ENCODE data around the gene RAPGEF3.

The RAPGEF3 gene

DNA sequence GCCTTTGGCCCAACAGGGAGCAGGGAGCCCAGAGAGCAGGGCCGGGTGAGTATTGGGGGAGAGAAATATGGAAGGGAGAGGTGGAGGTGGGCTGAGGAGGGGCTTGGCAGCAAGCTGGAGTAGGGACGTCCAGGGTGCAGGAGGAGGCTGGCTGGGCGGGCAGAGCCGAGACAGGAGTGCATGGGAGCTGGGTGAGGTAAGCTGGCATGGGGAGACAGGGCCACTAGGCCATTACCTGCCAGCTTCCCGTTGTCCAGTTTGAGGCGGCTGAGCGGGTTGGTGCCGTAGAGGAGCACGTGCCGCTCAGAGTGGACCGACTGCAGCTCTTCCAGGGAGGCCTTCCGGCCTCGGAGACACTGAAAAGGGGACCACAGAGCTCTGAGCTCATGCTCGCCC lies 32.7 kb upstream of the RAPGEF3 start:
- DNase-seq (ENCODE audit: low read depth, low spot score), result no peak

DNA sequence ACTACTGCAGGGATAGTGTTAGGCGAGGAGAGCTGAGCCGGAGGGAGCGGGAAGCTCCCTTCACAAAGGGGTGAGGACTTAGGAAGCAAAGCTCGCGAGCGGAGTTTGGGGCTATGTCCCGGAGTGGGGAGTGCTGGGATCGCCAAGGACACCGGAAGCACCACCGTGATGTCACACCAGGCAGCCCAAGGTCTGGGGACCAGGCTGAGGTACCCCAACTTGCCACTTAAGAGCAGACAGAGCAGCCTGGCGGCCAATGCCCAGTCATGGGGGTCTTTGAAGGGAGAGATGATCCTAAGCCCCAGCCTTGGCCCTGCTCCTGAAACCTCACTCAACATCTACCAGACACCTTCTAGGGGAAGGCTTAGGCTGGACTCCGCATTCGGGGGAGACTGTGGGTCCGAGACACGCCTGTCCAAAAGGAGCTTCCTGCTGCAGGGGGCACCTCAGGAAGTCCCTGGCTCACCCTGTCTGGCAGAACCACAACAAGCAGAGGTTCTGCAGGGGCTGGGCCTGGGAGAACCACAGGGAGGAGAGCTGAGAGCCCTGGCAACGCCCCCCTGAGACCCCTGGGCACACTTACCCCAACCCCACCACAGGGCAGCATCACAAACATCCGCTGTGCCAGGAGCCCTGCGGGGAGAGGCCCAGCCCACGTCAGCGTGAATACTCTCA lies 32.1 kb upstream of the RAPGEF3 start:
- no peak for DNase-seq (ENCODE audit: low read depth, low spot score)

DNA sequence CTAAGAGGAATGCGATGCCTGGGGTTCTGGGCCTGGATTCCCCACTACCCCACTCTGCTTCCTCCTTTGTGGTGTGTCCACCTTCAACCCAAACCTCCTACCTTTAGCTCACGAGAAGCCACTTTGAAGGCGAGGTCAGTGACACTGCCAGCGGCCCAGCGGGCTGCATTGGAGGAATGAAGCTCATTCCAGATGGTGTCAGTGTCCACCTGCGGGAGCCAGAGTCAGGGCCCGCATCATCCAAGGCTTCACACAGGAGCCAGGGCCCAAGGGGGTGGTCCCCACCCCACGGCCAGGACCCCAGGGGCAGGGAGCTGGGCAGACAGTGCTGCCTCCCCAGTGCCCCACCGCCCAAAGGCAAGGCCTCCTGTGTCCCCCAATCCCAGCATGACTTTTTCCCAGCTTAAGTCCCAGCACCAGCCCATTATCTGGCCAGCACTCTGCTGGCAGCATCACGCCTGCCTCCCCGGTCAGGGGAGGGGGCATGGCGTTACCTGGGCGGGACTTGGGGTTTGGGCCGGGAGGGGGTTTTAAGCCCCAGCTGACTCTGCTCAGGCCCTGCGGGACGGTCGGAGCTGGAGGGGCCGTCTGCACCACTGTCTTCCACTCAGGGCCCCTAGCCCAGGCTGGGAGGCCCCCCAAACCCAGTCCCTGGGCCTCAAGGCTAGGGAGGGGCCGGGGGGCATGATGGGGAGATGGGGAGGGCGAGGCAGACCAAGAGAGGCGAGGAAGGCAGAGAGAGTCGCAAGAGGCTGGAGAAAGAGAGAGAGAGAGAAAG lies 31.2 kb upstream of the RAPGEF3 start:
- DNase-seq (ENCODE audit: low read depth, low spot score), result no peak

DNA sequence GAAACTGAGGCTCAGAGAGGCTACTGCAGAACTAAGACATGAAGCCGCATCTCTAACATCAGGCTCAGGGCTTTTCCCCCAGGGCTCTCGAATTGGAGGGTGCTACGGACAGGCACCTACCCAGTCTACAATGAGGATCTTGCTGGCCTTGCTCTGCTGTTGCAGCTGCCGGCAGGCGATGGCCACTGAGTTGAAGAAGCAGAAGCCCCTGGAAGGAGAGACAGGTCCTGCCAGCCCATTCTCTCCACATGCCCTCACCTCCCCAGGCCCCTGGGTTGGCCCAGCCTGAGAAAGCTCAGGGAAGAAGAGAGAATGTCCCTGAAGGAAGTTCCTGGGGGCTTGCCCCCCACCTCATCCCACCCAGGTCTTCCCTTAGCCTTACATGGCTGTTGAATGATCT lies 30.5 kb upstream of the RAPGEF3 start:
- no peak for DNase-seq (ENCODE audit: low read depth, low spot score)

DNA sequence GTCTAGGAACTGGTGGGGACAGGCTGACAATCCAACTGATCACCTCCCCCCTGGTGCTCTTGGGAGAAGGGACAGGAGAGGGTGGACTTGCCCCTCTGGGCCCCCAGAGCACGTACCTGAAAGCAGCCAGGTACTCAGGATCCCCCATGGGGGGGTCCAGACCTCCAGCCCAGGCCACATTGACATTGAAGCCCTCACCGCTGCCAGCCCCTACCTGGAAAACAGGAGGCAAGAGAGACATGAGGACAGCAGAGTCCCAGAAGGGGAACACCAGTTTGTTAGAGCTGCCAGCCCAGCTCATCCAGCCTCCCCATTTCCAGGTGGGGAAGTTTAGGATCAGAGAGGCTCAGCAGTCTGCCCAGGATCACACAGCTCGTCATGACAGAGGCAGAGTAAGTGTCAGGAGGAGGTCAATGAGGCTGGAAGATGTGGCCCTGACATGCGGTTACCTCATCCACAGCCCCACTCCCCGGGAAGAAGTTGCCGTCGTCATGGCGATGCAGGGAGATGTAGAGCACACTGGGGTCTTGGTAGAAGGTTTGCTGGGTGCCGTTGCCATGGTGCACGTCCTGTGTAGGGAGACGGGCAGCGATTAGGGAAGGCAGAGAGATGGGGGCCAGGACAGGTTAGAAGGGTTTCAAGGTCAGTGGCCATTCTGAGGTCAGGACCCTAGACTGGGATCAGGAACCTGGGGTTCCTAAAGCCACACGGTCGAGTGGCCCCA lies 29.1 kb upstream of the RAPGEF3 start:
- DNase-seq (ENCODE audit: low read depth, low spot score), result no peak

DNA sequence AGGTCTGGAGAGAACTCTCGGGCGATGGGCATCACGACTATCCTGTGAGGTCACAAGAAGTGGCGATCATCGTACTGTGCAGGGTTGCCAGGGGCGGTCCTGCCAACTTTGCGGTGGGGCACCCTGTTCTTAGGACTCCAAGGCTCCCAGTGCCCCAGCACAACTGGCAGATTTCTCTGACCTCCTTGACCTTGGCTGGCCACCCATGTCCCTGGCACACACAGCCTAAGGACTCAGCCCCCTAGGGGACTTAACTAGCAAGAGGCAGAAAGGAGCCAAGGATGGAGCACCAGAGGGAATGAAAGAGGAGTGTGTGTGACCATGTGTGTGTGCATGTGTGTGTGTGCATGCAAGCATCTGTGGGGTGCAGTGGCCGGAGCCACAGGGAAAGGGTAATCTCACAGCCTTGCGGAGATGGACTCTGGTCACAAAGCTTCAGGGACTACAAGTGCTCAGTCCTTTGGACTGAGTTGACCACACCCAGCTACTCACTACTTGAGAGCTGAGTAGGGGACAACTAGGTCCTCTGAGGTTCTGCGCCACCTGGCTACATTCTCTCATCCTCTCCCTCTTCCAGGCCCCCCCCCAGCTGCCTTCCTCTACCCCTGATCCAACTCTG lies 28.1 kb upstream of the RAPGEF3 start:
- no peak for DNase-seq (ENCODE audit: low read depth, low spot score)

DNA sequence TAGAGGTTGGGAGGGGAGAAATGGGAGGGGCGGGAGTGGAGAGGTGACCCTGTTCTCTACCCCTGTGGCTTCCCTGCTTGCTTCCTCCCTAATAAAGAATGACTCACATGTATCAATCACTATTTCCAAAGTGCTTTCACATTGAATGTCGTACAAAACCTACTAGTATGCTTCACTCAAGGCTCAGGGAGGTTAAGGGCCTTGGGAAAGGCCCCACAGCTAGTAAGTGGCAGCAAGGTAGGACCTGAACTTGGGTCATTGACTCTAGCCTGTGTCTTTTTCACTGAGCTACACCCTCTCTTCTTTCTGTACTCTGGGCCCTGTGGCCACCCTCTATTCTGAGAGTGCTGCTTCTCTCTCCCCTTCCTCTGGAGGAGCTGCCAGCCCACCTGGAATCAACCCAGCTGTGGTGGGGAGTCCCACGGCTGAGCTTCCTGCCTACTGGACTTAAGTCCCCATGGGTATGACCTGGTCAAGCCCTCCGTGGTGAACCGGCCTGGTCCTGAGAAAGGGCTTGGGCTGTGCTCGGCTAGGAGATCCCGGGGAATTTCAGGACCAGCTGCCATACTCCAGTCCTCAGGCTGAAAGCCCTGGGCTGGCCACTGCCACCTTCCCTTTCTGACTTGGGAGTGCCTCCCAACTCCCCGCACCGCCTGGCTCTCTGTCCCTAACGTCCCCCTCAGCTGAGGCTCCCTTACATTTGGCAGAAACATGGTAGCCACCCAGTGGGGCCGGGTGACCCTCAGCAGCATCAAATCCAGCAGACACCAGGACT lies 27.4 kb upstream of the RAPGEF3 start:
- no peak for DNase-seq (ENCODE audit: low read depth, low spot score)

DNA sequence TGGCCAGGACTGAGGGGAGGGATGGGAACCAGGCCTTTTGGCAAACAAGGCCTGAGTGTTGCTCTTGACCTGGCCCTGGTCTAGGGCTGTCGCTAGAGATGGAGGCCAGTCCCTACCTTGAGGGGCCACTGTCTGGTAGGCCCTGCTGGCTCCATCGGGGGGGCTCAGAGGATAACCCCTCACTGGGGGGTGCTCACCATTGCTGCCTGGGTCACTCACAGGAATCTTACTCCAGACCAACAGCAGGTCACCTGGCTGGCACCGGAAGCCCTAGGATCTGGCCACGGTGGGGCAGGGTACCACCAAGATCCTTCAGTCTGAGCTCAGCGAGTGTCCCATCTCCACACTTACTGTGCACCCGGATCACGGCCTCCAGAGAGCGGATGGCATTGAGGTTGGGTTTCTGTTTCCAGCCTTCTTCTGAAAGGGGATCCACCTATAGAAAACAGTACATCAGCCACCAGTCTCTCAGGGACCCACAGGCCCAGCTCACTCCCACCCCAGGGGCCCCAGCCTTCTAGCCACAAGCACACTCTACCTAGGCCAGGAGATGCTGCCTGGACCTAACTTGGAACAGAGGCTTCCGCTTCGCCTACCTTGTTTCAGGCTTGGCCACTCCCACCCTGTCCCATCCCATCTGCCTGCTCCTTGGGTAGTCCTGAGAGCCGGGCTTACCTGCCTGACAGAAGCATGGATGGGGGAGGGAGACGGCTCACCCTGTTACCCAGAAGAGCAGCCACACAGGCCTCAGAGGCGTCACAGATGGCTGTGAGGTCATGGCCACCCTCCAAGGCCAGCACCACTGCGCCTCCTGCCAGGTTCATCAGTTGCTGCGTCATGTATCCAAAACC lies 26.6 kb upstream of the RAPGEF3 start:
- no peak for DNase-seq (ENCODE audit: low read depth, low spot score)

DNA sequence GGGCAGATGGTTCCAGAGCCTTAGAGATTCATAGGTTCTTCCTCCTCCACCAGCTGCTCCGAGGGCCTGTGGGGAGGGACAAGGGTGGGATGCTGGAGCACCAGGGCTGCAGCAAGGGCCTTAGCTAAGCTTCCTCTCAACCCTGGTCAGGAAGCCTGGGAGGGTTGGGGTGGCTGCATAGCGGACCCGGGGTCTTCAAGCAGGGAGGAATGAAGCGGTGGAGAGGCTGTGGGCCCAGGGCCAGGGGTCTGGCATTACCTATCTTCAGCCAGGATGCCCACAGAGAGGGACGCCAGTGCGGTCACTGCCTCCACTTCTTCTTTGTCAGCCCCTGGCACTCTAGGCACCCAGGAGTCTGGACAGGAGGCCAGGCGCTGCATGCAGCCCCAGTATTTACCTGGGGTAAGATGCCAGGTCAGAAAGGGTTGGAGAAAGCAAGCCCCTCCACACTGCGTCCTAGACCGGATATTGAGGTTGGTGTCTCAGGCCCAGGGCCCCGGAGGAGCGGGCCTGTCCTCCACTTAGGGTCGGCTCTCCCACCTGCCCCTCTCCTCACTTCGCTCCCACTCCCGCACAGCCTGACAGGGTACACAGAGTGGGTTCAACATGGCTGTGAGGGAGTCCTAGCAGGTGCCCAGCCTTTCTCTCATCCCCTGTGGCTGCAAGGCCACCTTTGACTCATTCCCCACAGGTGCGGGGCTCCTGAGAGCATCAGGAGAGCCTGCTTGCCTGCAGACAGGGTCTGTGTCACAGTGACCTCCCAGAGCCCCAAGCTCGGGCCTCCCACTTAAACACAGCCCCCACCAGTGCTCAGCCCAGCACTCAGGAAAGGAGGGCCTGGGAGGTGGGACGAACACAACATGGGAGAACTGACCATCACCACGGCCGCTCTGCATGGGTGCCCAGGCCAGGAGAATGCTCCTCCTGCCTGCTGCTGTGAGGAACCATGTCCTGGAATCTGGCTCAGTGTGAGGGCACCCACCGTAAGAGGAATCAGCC lies 25.4 kb upstream of the RAPGEF3 start:
- DNase-seq (ENCODE audit: low read depth, low spot score), result no peak

DNA sequence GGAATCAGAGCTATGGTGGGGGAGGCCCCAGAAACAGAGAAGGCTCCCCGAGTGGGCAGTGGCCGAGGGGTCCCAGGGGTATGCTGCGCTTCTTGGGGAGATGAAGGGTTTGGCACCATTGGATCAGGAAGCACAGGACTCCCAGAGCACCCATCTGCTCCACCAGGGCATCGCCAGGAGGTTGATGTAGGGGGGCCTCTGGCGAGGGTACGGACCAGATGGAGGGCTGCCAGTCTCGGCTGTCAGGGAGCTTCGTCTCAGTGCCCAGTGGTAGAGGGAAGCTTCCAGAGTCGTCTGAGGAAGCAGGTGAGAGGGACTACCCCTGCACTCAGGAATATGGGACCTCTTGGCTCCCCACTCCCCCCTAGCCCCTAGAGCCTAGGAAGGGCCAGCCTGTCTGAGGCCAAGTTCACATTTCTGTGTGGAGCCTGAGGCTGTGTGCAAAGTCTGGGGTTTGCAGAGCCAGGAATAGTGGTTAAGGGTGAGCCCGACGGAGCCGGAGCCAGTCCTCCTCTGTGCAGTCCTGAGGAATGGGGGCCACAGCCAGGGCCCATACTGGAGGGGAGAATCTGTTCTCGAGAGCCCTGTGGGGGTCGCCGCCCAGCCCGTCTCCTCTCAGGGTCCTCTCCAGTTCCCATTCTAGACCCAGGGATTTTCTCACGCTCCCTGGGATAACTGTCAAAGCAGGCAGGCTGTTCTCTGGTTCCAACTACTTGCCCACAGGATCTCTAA lies 24.5 kb upstream of the RAPGEF3 start:
- no peak for DNase-seq (ENCODE audit: low read depth, low spot score)

DNA sequence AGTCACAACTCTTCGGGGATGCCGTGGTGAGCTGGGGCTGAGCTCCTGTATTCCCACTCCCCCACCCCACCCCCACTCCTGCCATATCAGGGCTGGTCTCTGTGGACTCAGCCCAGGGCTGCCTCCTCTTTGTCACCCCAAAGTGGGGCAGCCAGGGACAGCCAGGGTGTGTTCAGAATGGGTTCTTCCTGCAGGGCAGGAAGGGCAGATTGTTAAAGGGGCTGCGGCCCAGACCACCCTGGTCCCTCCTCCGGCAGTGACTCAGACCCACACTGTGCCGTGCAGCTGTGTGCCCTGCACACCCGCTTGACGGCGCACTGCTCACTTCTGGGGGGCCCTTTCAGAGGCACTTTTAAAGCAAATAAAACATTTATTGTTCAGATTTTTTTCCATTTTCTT lies 23.7 kb upstream of the RAPGEF3 start:
- no peak for DNase-seq (ENCODE audit: low read depth, low spot score)

DNA sequence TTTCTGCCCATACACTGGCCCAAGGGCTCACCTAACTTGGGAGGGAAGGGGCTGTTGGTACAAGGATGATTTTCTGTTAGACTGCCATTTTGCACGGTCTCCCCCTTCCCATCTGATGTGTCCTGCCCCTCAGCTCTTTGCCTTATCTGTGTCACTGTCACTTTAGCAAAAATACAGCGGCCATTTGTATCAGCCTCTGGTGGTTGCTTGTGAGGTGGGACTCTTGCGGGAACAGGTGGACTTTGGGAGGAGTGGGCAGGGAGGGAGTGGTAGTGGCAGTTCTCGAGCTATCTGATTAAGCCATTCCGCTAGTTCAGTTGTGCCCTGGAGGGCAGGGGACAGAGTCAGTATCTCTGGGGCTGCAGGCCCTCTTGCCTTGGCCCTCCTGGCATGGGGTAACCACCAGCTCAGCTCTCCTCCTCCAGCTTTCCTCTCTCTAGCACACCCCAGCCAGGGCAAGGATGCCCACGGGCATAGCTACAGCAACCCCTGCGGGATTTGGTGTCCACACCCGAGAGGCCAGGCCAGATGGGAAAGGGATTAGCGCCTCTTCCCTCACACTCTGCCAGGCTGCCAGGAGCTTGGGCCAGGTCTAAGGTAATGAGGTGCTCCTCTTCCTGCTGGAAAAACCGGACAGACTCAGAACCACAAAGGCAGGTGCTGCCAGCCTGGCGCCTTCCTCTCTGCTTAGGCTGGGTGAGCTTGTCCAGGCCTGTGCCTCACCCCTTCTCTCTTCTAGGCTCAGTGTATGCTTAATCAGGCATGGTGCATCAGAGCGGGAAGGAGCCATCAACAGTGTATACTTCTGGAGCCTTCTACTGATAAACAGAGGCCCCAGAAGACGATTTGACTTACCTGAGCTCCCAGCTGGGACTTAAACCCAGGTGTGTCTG lies 23.0 kb upstream of the RAPGEF3 start:
- no peak for DNase-seq (ENCODE audit: low read depth, low spot score)

DNA sequence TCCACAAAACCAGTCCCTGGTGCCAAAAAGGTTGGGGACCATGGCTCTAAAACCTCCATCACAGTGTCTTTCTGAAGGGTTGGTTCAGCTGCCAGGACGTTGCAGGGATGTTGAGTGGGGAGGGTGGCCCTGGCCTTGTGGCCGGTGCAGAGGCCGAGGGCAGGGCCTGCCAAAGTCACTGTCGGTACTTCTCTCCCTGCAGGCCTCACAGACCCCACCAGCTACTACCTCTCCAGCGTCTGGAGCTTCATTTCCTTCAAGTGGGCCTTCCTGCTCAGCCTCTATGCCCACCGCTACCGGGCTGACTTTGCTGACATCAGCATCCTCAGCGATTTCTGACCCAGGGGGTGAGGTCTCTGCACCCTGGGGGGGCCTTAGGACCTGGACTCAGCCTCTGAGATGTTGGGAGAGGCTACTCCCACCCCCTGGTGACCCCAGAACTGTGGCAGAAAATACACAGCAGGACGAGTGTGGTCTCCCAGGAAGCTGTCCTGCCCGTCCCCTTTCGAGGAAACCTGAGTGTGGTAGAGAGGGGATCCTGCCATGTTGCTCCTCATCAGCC lies 21.3 kb upstream of the RAPGEF3 start:
- DNase-seq (ENCODE audit: low read depth, low spot score), result no peak

DNA sequence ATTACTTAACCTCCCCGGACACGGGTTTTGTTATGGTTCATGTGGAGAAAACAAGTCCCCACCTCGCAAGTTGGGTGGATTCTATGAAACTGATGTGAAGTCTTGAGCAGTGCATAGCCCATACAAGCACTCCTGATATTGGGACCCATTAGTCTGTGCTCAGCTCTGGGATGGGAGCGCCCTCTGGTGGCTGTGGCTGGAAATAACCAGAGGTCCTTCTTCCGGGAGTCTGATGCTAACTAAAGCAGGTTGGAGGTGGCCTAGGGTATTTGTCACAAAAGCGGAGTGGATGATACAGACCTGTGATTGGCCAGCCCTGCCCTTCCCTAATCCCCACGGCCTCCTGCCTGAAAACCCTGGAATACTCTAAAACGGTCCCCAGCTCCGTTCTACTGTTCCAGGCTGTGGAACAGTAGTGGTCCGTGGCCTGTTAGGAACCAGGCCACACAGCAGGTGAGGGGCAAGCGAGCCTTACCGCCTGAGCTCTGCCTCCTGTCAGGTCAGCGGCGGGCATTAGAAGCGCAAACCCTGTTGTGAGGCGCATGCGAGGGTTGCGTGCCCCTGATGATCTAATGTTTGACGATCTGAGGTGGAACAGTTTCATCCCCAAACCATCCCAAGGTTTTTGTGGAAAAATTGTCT lies 20.7 kb upstream of the RAPGEF3 start:
- DNase-seq (ENCODE audit: low read depth, low spot score), result peak; percentile 89

DNA sequence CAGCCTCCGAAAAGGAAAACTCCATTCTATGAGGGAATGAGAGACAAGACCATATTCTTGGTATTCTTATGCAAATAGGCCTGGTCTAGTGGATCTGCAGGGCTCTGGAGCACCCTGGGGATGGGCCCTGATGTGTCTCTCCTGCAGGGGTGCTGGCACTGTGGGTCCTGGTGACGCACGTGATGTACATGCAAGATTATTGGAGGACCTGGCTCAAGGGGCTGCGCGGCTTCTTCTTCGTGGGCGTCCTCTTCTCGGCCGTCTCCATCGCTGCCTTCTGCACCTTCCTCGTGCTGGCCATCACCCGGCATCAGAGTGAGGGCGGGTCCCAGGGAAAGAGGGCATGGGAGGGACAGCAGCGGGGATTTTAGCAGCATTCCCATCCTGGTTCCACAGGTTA lies 20.2 kb upstream of the RAPGEF3 start:
- no peak for DNase-seq (ENCODE audit: low read depth, low spot score)

DNA sequence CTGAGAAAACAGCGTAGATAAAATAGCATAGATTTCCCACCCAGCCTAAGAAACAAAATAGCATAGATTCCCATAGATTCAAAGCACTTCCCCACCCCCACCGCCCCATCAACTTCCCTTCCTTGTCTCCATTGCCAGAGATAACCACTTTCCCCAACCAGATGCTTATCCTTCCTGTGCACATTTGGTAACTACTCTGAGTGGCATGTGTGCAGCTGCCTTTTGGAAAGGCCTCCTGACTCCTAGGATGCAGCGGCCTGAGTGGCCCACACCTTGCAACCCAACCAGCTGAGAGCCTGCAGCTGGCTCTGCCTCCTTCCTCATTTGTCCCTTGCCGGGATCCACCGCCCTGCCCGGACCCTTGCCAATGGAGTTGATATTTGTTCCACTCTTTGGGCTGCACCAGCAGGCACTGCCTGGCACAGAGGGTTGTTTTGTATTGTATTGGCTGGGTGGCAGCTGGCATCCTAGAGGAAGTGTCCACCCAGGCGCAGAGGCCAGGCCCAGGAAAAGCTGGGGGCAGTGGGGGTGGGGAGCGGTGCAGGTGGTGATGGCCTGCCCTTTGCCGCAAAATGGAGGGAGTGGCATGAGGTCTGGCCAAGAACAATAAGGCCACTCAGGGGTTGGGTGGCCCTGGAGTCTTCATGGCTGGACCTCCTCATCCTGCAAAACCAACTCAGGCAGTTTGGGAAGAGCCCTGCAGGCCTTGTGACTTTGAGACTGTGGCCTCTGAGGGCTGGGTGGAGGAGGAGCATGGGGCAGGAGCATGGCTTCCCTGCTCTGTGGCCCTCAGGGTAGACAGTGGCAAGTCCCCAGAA lies 19.3 kb upstream of the RAPGEF3 start:
- DNase-seq (ENCODE audit: low read depth, low spot score), result no peak
